ENCODE results near the gene TRAM2. TPM values are rescaled to one million over a fixed set of nuclear protein-coding genes. Genes with fewer than 3 reads are reported as not detected.

The TRAM2 gene
- total and polyA plus RNA-seq, 2 of the 4 experiments (the other 2 are of a cell fraction) = 77.2 to 95.7 TPM

GRCh38 chr6:52499681-52500236 is 77.1 kb downstream of the TRAM2 start:
- no peak for TF ChIP-seq MAZ (IDR thresholded peaks at IDR 0.05; ENCODE audit: borderline replicate concordance, low read depth, low read length)
- no peak for TF ChIP-seq RCOR1 (IDR thresholded peaks at IDR 0.05; ENCODE audit: insufficient replicate concordance, low read length)
- no peak for TF ChIP-seq CEBPB (IDR thresholded peaks at IDR 0.05; ENCODE audit: low read depth, low read length)
- no peak for TF ChIP-seq RAD21 (IDR thresholded peaks at IDR 0.05; ENCODE audit: low read length)
- TF ChIP-seq ELK1 (IDR thresholded peaks at IDR 0.05; ENCODE audit: borderline replicate concordance, low read depth, low read length) = no peak
- TF ChIP-seq BHLHE40 (IDR thresholded peaks at IDR 0.05; ENCODE audit: low read depth, low read length) = no peak
- TF ChIP-seq RFX5 (IDR thresholded peaks at IDR 0.05; ENCODE audit: low read depth, low read length) = no peak
- no peak for TF ChIP-seq MAFK (IDR thresholded peaks at IDR 0.05; ENCODE audit: low read depth, low read length)
- no peak for TF ChIP-seq CHD1 (IDR thresholded peaks at IDR 0.05; ENCODE audit: low read depth, low read length)
- TF ChIP-seq FOS (IDR thresholded peaks at IDR 0.05; ENCODE audit: low read depth, low read length) = no peak
- TF ChIP-seq NFE2L2 (IDR thresholded peaks at IDR 0.05; ENCODE audit: low read depth, low read length) = no peak
- H2BK15ac ChIP-seq (ENCODE audit: low read depth, low read length) = peak overlapping the region; percentile 7; the same call in 1 of the 3 replicates
- BruUV-seq (replicated peaks) = no TSS peak
- peak overlapping the region; percentile 89 for H2AK9ac ChIP-seq (replicated peaks; ENCODE audit: low read depth, low read length, poor library complexity)
- ATAC-seq (ENCODE audit: low read depth) (no peak), DNase-seq (no peak)
- CTCF ChIA-PET = interaction anchor here (0.6 kb wide), 1 partner anchor 27 kb away, joined by 4 read pairs; no protein-coding TSS in a partner anchor
- POLR2A ChIA-PET (ENCODE audit: unreplicated experiment) = interaction anchor here (0.7 to 1.2 kb wide), 2 partner anchors 79 to 96 kb away, joined by 3 read pairs; partner anchors contain the start of gene EFHC1
- H4K8ac ChIP-seq (ENCODE audit: low read depth in 2 of 2, low read length in 2 of 2) = peak overlapping the region in 1 of 2 experiments; percentile 82; a peak in 2 of 4 replicates
- no peak overlapping the region for H3K9ac ChIP-seq (ENCODE audit: low read depth, low read length)
- 0 out of 2 replicates have a peak, but pooled peaks cover 2% of the 10 kb centered on the region for H3K9me3 ChIP-seq (ENCODE audit: control insufficient read depth, insufficient read depth, low read length)
- peak overlapping the region; percentile 85 for H3K4ac ChIP-seq (ENCODE audit: low read depth, low read length)
- H3K9me1 ChIP-seq (ENCODE audit: insufficient read depth, low read length) = peaks cover 43% of the 10 kb centered on the region
- H2BK20ac ChIP-seq (ENCODE audit: low read depth, low read length) = peak overlapping the region; percentile 81; the same call in 1 of the 2 replicates
- H3K36me3 ChIP-seq (ENCODE audit: control insufficient read depth, insufficient read depth, low read length) = peaks cover 49% of the 10 kb centered on the region
- intact Hi-C loops (cut with micrococcal nuclease) (loop anchor here (5.0 to 10.0 kb wide), 2 partner anchors 77 to 1305 kb away; partner anchors contain the start of gene EFHC1), in situ Hi-C loops (cut with MboI; ENCODE audit: low sequenced_read_pairs) (no loop called here), dilution Hi-C loops (cut with HindIII; ENCODE audit: low sequenced_read_pairs, unreplicated experiment) (no loop called here)
- H3K27ac ChIP-seq (ENCODE audit: insufficient read depth, low read length) = peak overlapping the region; percentile 64; the same call in 1 of the 2 replicates
- H3K4me2 ChIP-seq (ENCODE audit: low read depth, low read length) = no peak overlapping the region
- H3K4me3 ChIP-seq (ENCODE audit: insufficient read depth, low read depth, low read length) = no peak overlapping the region
- H3K18ac ChIP-seq (ENCODE audit: low read depth, low read length) = peak overlapping the region; percentile 61; the same call in 1 of the 2 replicates
- H3K14ac ChIP-seq (replicated peaks; ENCODE audit: low read depth, low read length) = peak overlapping the region; percentile 91
- H2AFZ ChIP-seq (replicated peaks; ENCODE audit: low read length, poor library complexity) = no peak overlapping the region
- peaks cover 12 to 77% of the 10 kb centered on the region in 2 experiments for H3K79me1 ChIP-seq (ENCODE audit: low read depth in 1 of 2, low read length in 2 of 2)
- H4K5ac ChIP-seq (ENCODE audit: low read depth, low read length) = peak overlapping the region; percentile 83
- H3K56ac ChIP-seq (ENCODE audit: extremely low read depth, insufficient read depth, low read length) = 0 out of 2 replicates have a peak overlapping the region, but pooled peaks have one; percentile 39
- H2BK120ac ChIP-seq (ENCODE audit: low read depth, low read length) = peak overlapping the region; percentile 78
- no peak overlapping the region for H3K23ac ChIP-seq (ENCODE audit: low read depth, low read length)
- WGBS, 2 experiments (ENCODE audit: extremely low coverage in 2 of 2, insufficient read length in 1 of 2) = no CpG with 5 or more reads among the region's 11 CpGs
- peak overlapping the region; percentile 92 for H2AK5ac ChIP-seq (ENCODE audit: low read depth, low read length)
- H3K27me3 ChIP-seq (ENCODE audit: control insufficient read depth, insufficient read depth, low read length) = no peaks in the 10 kb centered on the region
- H3K4me1 ChIP-seq (ENCODE audit: control insufficient read depth, insufficient read depth, low read length) = peaks cover 30% of the 10 kb centered on the region
- peak overlapping the region; percentile 86 for H2BK5ac ChIP-seq (ENCODE audit: low read depth, low read length, poor library complexity, severe bottlenecking)
- no peaks in the 10 kb centered on the region for H4K20me1 ChIP-seq (ENCODE audit: insufficient read depth, low read length)
- H4K91ac ChIP-seq (ENCODE audit: insufficient read depth, low read depth, low read length) = peak overlapping the region; percentile 72

All from IMR-90 (cell line).